Epithelial cell of esophagus (primary cell): ENCODE data around the gene PRRX2.

Source experiments
- DNase-seq: peaks from one replicate; pipeline ENCODE4 v3.0.0; 2010; ENCODE audit warnings: low read depth
- H3K4me3 ChIP-seq: 2 replicates; pipeline ENCODE4 v1.5.1; 2011; ENCODE audit warnings: mild to moderate bottlenecking, low read length, control low read depth
- TF ChIP-seq, protein P1 (sequence below): IDR thresholded peaks from 2 replicates; pipeline ENCODE4 v1.5.1; 2011; ENCODE audit warnings: low read depth, mild to moderate bottlenecking, low read length, control low read depth, inconsistent platforms; ENCODE audit not compliant: insufficient read depth; ENCODE audit errors: missing control alignments

The PRRX2 gene

DNA sequence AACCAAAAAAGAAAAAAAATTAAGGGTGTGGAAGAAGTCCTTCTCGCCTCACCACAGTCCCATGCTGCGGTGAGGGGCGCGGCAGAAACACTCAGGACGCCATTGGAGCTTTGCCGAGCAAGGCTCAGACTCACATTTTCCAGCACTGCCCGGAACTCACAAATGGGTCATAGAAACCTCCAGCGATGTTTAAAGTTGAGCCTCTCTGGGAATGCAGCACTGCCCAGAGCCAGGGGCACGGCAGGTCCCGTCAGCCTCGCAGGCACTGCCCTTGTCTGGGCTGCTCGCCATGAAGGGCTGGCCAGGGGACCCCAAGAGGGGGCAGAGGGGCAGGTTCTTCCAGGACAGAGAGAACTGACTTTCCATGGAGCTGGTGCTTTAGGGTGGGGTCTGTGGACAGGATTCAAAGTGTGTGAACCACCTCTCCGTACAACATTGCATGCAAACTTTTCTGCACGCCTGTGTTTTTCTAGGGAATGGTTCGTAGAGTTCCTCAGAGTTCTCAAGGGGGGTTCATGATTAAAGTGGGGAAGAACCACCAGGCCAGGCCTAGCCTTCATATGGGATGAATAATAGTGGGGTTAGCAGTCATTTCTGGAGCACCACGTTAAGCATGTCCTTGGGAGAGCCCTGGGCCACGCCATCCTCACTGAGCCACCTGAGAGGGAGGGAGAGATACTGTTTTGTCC, 38.4 kb downstream of the PRRX2 start:
- DNase-seq: no peak
- TF ChIP-seq, protein P1, sequence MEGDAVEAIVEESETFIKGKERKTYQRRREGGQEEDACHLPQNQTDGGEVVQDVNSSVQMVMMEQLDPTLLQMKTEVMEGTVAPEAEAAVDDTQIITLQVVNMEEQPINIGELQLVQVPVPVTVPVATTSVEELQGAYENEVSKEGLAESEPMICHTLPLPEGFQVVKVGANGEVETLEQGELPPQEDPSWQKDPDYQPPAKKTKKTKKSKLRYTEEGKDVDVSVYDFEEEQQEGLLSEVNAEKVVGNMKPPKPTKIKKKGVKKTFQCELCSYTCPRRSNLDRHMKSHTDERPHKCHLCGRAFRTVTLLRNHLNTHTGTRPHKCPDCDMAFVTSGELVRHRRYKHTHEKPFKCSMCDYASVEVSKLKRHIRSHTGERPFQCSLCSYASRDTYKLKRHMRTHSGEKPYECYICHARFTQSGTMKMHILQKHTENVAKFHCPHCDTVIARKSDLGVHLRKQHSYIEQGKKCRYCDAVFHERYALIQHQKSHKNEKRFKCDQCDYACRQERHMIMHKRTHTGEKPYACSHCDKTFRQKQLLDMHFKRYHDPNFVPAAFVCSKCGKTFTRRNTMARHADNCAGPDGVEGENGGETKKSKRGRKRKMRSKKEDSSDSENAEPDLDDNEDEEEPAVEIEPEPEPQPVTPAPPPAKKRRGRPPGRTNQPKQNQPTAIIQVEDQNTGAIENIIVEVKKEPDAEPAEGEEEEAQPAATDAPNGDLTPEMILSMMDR: no peak
- no peak overlapping the region for H3K4me3 ChIP-seq

DNA sequence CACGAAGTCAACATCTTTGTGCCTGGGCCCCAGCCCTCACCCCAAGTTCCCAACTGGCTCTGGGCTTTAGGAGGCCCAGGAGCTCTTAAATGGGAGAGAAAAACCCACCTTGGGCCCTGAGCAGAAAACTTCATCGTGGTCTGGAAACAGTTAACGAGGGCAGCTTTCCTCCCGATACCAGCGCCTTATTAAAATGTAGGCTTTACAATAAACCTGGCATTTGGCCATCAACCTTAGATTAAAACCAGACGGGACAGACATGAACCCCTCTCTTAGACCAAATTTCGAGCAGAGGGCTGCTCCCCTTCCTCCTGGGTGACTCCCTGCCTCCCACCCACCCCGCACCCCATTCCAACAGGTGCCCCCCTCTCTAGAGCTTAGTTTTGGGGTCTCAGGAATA, 39.4 kb downstream of the PRRX2 start:
- no peak for DNase-seq
- TF ChIP-seq, protein P1: no peak
- H3K4me3 ChIP-seq: no peak overlapping the region

DNA sequence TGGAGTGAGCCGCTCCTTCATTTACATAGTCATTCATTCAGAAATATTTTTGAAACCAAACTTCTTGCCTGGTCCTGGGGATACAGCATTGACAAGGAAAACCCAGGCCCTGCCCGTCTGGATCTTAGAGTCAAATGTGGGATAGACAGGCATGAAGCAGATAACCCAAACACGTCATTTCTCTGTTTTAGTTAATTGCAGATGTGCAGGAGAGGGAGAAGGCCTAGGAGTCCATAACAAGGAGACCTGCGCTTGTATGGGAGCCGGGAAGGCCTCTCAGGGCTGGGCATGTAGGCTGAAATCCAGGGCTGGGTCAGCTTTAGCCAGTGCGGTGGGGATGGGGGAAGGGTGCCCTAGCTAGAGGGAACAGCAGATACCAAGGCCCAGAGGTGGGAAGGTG, 43.3 kb downstream of the PRRX2 start:
- TF ChIP-seq, protein P1: no peak
- DNase-seq: no peak
- H3K4me3 ChIP-seq: no peak overlapping the region

DNA sequence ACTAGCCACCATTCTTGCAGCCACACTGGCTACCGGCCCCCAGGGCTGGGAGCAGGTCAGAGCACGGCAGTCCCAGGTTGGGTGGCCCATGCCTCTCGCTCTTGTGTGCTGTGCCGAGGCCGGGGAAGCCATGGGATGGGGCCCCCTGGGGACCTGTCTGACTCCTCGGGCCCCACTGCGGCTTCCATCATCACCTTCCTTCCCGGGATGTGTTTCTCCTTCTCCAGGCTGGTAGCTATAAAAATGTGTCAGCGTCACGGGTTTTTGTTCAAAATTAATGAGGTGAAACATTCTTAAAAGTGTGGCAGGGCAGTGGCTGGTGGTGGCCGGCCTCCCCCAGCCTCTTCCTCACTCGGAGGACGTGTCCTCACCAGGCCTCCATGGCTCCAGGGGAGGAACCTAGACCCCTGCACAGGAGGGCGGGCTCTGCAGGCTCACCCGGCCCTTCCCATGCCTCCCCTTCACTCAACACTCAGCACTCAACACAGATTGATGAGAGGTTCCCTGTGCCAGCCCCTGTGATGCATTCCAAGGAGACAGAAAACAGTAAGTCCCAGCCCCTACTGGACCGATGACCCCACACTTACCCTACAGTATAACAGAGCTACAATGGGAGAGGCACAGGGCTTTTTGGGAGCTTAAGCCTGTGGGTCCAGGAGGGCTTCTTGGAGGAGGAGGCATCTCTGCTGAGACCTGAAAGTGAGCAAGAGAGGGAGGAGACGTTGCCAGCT, 44.2 kb downstream of the PRRX2 start:
- TF ChIP-seq, protein P1: no peak
- DNase-seq: no peak

DNA sequence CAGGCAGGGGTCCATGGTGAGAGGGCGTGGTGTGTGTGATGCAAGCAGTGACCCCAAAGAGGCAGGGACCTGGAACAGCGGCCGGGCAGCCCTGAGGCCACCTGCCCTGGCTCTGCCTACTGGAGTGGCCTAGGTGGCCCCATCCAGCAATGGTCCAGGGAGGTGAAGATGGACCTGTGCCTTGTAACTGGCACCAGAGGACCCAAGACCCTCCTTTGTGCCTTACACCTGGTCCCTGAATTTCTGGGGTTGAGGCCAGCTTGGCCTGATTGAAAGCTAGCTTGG, 44.7 kb downstream of the PRRX2 start:
- H3K4me3 ChIP-seq: no peak overlapping the region
- no peak for DNase-seq
- TF ChIP-seq, protein P1: no peak

More for the DNA sequence above, 44.2 kb downstream of the PRRX2 start:
- no peak overlapping the region for H3K4me3 ChIP-seq

DNA sequence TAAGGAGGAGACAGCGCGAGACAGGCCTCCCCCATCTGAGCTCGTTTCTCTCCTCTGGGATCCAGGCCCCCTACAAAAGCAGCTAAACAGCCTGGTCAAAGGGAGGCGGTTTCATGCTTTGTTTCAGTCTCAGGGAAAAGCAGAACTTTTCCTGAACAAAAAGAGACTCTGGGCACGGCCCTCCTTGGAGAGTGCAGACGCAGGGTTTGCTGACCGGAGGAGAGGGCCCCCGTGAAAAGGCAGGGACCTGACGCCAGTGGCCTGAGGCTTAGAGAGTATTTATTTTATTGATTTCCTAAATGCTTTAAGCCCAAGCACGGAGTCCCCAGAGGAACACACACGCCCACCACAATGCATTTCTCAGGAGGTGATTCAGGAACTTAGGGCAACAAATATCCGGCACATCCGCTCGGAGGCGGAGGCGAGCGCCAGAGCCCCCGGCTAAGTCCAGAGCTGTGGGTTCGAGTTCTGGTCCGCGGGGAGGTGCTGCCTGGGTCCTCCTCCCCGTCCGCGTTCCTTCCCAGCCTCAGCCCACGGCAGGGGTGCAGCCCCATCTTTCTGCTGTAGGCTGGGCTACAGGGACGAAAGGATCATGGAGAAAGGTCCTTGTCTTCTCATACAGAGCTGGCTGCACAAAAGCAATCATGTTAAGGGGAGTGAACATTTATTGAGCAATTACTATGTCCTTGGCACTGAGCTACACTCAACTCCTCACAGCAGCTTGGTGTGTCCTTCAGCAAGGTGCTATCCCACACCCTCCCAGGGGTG, 47.4 kb downstream of the PRRX2 start:
- no peak overlapping the region for H3K4me3 ChIP-seq
- no peak for DNase-seq
- TF ChIP-seq, protein P1: no peak
